KMS-11 (cell line): ENCODE data around the gene KCNJ10.

Source experiments
- H2AFZ ChIP-seq: fragments of 200-600 bp; sonication (generic); 2 replicates; pipeline ENCODE4 v1.6.1; 2016; ENCODE audit warnings: antibody characterized with exemption, mixed run types, low read depth
- H3K27ac ChIP-seq: fragments of 200-600 bp; sonication (generic); 2 replicates; pipeline ENCODE4 v1.6.1; 2016; ENCODE audit warnings: mild to moderate bottlenecking, mixed run types
- H3K27me3 ChIP-seq: fragments of 200-600 bp; sonication (generic); 2 replicates; pipeline ENCODE4 v1.6.1; 2017; ENCODE audit warnings: mild to moderate bottlenecking, low read depth, mixed run types, moderate library complexity; ENCODE audit not compliant: insufficient read depth
- H3K36me3 ChIP-seq: fragments of 200-600 bp; sonication (generic); 2 replicates; pipeline ENCODE4 v1.6.1; 2017; ENCODE audit warnings: mild to moderate bottlenecking, mixed run types; ENCODE audit not compliant: insufficient read depth
- H3K4me1 ChIP-seq: fragments of 200-600 bp; sonication (generic); 2 replicates; pipeline ENCODE4 v1.6.1; 2016; ENCODE audit warnings: mild to moderate bottlenecking, low read depth, mixed run types; ENCODE audit not compliant: poor library complexity, severe bottlenecking
- H3K4me2 ChIP-seq: fragments of 200-600 bp; sonication (generic); 2 replicates; pipeline ENCODE4 v1.7.0; 2016; ENCODE audit warnings: mild to moderate bottlenecking, mixed run types
- H3K4me3 ChIP-seq: fragments of 200-600 bp; sonication (generic); IDR thresholded peaks from 2 replicates; pipeline ENCODE4 v1.6.1; 2017; ENCODE audit warnings: low read depth, low read length, mixed read lengths; ENCODE audit not compliant: insufficient read depth
- H3K79me2 ChIP-seq: fragments of 200-600 bp; sonication (generic); 2 replicates; pipeline ENCODE4 v1.6.1; 2016; ENCODE audit warnings: low read depth, mixed run types; ENCODE audit not compliant: insufficient read depth
- H3K9ac ChIP-seq: fragments of 200-600 bp; sonication (generic); 2 replicates; pipeline ENCODE4 v1.6.1; 2016; ENCODE audit warnings: mild to moderate bottlenecking, mixed run types
- H4K20me1 ChIP-seq: fragments of 200-600 bp; sonication (generic); 2 replicates; pipeline ENCODE4 v1.6.1; 2016; ENCODE audit warnings: mild to moderate bottlenecking, mixed run types; ENCODE audit not compliant: insufficient read depth
- CTCF ChIP-seq: fragments of 200-600 bp; sonication (generic); conservative IDR thresholded peaks from 2 replicates; pipeline ENCODE4 v1.6.1; 2017; ENCODE audit warnings: low read depth, mild to moderate bottlenecking, antibody characterized with exemption, low read length, moderate library complexity, mixed read lengths

Gene KCNJ10

GRCh38 chr1:159949123-159949522 is 120.8 kb downstream of the KCNJ10 start:
- no peak overlapping the region for H3K4me3 ChIP-seq
- H3K9ac ChIP-seq = no peak overlapping the region
- peaks cover 5% of the 10 kb centered on the region for H3K4me1 ChIP-seq
- H3K79me2 ChIP-seq = no peaks in the 10 kb centered on the region
- no peak for TF ChIP-seq CTCF
- peaks cover 16% of the 10 kb centered on the region; the same call in 1 of the 2 replicates for H3K27me3 ChIP-seq
- no peaks in the 10 kb centered on the region for H4K20me1 ChIP-seq
- H3K4me2 ChIP-seq = no peak overlapping the region
- no peak overlapping the region for H2AFZ ChIP-seq
- no peak overlapping the region for H3K27ac ChIP-seq
- H3K36me3 ChIP-seq = no peaks in the 10 kb centered on the region
